Measurements from ENCODE around the gene BABAM2.

The BABAM2 gene

GRCh38 chr2:28346587-28346986 lies 456.1 kb downstream of the BABAM2 start:
- no peaks in the 10 kb centered on the region for H3K79me2 ChIP-seq (ENCODE audit: control insufficient read depth, insufficient read depth, low read length, unreplicated experiment)
- no peak overlapping the region for H3K4me3 ChIP-seq (ENCODE audit: low read depth, low read length)
- H2AFZ ChIP-seq (ENCODE audit: low read length, unreplicated experiment): no peak overlapping the region
- peaks cover 19% of the 10 kb centered on the region for H3K4me1 ChIP-seq (ENCODE audit: control insufficient read depth, insufficient read depth, low read length, unreplicated experiment)
- H3K27ac ChIP-seq (ENCODE audit: low read depth, low read length): no peak overlapping the region
- no peaks in the 10 kb centered on the region for H3K36me3 ChIP-seq (ENCODE audit: insufficient read depth, low read length)
- no peaks in the 10 kb centered on the region for H3K27me3 ChIP-seq (ENCODE audit: insufficient read depth, low read length)

DNA sequence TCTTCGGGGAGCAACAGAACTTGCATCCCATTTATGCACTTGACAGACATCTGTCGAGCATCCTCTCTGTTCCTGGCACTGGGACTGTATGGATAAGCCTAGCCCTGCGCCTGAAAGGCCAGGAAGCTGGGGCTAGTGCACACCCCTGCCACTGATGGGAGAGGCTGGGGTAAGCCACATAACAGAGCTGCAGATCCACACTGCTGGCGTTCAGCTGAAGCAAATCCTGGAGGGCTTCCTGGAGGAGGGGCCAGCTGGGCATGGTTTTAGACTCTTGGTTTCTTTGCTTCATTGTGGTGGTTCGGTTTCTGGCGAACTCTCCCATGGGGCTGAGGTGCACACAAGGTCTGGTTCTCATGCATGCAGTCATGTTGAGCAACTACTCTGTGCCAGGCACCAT lies 456.7 kb downstream of the BABAM2 start:
- H3K36me3 ChIP-seq (ENCODE audit: insufficient read depth, low read length): no peaks in the 10 kb centered on the region
- H3K79me2 ChIP-seq (ENCODE audit: control insufficient read depth, insufficient read depth, low read length, unreplicated experiment): no peaks in the 10 kb centered on the region
- H2AFZ ChIP-seq (ENCODE audit: low read length, unreplicated experiment): no peak overlapping the region
- no peaks in the 10 kb centered on the region for H3K27me3 ChIP-seq (ENCODE audit: insufficient read depth, low read length)
- H3K4me1 ChIP-seq (ENCODE audit: control insufficient read depth, insufficient read depth, low read length, unreplicated experiment): peaks cover 17% of the 10 kb centered on the region
- no peak overlapping the region for H3K4me3 ChIP-seq (ENCODE audit: low read depth, low read length)
- H3K27ac ChIP-seq (ENCODE audit: low read depth, low read length): no peak overlapping the region

DNA sequence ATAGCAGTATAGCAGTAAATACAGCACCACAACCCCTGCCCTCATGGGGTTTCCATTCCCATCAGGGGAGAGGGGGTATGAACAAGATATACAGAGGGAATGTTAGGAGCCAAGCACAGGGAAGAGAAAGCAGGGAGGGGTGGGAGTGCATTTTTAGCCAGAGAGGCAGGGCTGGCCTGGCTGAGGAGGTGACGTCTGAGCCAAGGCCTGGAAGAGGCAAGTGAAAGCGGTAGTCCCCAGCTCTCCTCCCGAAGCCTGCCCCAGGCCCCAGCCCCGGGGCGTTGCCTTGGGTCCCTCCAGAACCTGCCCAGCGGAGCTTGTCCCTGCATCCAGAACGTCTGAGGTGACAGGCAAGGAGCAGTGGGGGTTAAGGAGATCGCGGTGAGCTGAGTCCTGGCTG lies 457.1 kb downstream of the BABAM2 start:
- Histone ChIP-seq H3K4me1 (ENCODE audit: control insufficient read depth, insufficient read depth, low read length, unreplicated experiment) (peaks cover 13% of the 10 kb centered on the region), H3K27me3 (ENCODE audit: insufficient read depth, low read length) (no peaks in the 10 kb centered on the region), H2AFZ (ENCODE audit: low read length, unreplicated experiment) (no peak overlapping the region), H3K4me3 (ENCODE audit: low read depth, low read length) (no peak overlapping the region), H3K79me2 (ENCODE audit: control insufficient read depth, insufficient read depth, low read length, unreplicated experiment) (no peaks in the 10 kb centered on the region), H3K27ac (ENCODE audit: low read depth, low read length) (no peak overlapping the region), H3K36me3 (ENCODE audit: insufficient read depth, low read length) (no peaks in the 10 kb centered on the region)

DNA sequence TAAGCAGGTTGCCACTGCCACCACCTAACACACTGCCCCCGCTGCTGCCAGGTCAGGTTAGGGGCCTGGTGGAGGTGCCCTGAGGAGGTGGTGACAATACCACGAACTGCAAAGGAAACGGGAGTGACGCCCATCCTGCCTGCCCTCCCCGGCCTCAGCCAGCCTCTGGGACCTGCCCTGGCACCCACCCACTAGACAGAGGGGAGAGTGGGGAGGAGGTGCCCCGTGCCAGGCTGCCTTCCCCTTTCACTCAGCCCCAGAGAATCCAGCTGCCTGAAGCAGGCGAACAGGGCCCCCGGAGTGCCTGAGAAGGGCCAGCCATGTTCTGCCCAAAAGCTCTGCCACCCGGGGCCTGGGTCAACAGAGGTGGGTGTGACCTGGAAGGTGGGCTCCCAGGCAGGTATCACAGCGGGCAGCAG lies 457.6 kb downstream of the BABAM2 start:
- H3K4me3 ChIP-seq (ENCODE audit: low read depth, low read length): no peak overlapping the region
- H3K36me3 ChIP-seq (ENCODE audit: insufficient read depth, low read length): no peaks in the 10 kb centered on the region
- H2AFZ ChIP-seq (ENCODE audit: low read length, unreplicated experiment): no peak overlapping the region
- H3K79me2 ChIP-seq (ENCODE audit: control insufficient read depth, insufficient read depth, low read length, unreplicated experiment): no peaks in the 10 kb centered on the region
- no peaks in the 10 kb centered on the region for H3K27me3 ChIP-seq (ENCODE audit: insufficient read depth, low read length)
- H3K4me1 ChIP-seq (ENCODE audit: control insufficient read depth, insufficient read depth, low read length, unreplicated experiment): peaks cover 7% of the 10 kb centered on the region
- H3K27ac ChIP-seq (ENCODE audit: low read depth, low read length): no peak overlapping the region

- Histone ChIP-seq H2AFZ (ENCODE audit: low read length, unreplicated experiment) (no peak overlapping the region), H3K36me3 (ENCODE audit: insufficient read depth, low read length) (no peaks in the 10 kb centered on the region), H3K79me2 (ENCODE audit: control insufficient read depth, insufficient read depth, low read length, unreplicated experiment) (no peaks in the 10 kb centered on the region), H3K27me3 (ENCODE audit: insufficient read depth, low read length) (no peaks in the 10 kb centered on the region), H3K4me1 (ENCODE audit: control insufficient read depth, insufficient read depth, low read length, unreplicated experiment) (peaks cover under 1% of the 10 kb centered on the region), H3K27ac (ENCODE audit: low read depth, low read length) (no peak overlapping the region), H3K4me3 (ENCODE audit: low read depth, low read length) (no peak overlapping the region)
Measured at GRCh38 chr2:28348921-28349320, 458.4 kb downstream of the BABAM2 start.

GRCh38 chr2:28349546-28350165 lies 459.1 kb downstream of the BABAM2 start:
- Histone ChIP-seq H3K27me3 (ENCODE audit: insufficient read depth, low read length) (no peaks in the 10 kb centered on the region), H2AFZ (ENCODE audit: low read length, unreplicated experiment) (no peak overlapping the region), H3K27ac (ENCODE audit: low read depth, low read length) (no peak overlapping the region), H3K79me2 (ENCODE audit: control insufficient read depth, insufficient read depth, low read length, unreplicated experiment) (no peaks in the 10 kb centered on the region), H3K36me3 (ENCODE audit: insufficient read depth, low read length) (no peaks in the 10 kb centered on the region), H3K4me1 (ENCODE audit: control insufficient read depth, insufficient read depth, low read length, unreplicated experiment) (no peaks in the 10 kb centered on the region), H3K4me3 (ENCODE audit: low read depth, low read length) (no peak overlapping the region)

- no peak overlapping the region for H2AFZ ChIP-seq (ENCODE audit: low read length, unreplicated experiment)
- H3K36me3 ChIP-seq (ENCODE audit: insufficient read depth, low read length): no peaks in the 10 kb centered on the region
- H3K27me3 ChIP-seq (ENCODE audit: insufficient read depth, low read length): no peaks in the 10 kb centered on the region
- H3K4me3 ChIP-seq (ENCODE audit: low read depth, low read length): no peak overlapping the region
- H3K4me1 ChIP-seq (ENCODE audit: control insufficient read depth, insufficient read depth, low read length, unreplicated experiment): peaks cover 1% of the 10 kb centered on the region
- H3K27ac ChIP-seq (ENCODE audit: low read depth, low read length): no peak overlapping the region
- no peaks in the 10 kb centered on the region for H3K79me2 ChIP-seq (ENCODE audit: control insufficient read depth, insufficient read depth, low read length, unreplicated experiment)
Measured at GRCh38 chr2:28350196-28350595, 459.7 kb downstream of the BABAM2 start.

GRCh38 chr2:28350791-28351285 lies 460.3 kb downstream of the BABAM2 start:
- Histone ChIP-seq H3K4me3 (ENCODE audit: low read depth, low read length) (no peak overlapping the region), H2AFZ (ENCODE audit: low read length, unreplicated experiment) (no peak overlapping the region), H3K4me1 (ENCODE audit: control insufficient read depth, insufficient read depth, low read length, unreplicated experiment) (peaks cover 8% of the 10 kb centered on the region), H3K79me2 (ENCODE audit: control insufficient read depth, insufficient read depth, low read length, unreplicated experiment) (no peaks in the 10 kb centered on the region), H3K36me3 (ENCODE audit: insufficient read depth, low read length) (no peaks in the 10 kb centered on the region), H3K27me3 (ENCODE audit: insufficient read depth, low read length) (no peaks in the 10 kb centered on the region), H3K27ac (ENCODE audit: low read depth, low read length) (no peak overlapping the region)

GRCh38 chr2:28351621-28352020 lies 461.1 kb downstream of the BABAM2 start:
- Histone ChIP-seq H3K27ac (ENCODE audit: low read depth, low read length) (no peak overlapping the region), H3K27me3 (ENCODE audit: insufficient read depth, low read length) (no peaks in the 10 kb centered on the region), H3K36me3 (ENCODE audit: insufficient read depth, low read length) (no peaks in the 10 kb centered on the region), H2AFZ (ENCODE audit: low read length, unreplicated experiment) (no peak overlapping the region), H3K4me1 (ENCODE audit: control insufficient read depth, insufficient read depth, low read length, unreplicated experiment) (peaks cover 16% of the 10 kb centered on the region), H3K4me3 (ENCODE audit: low read depth, low read length) (no peak overlapping the region), H3K79me2 (ENCODE audit: control insufficient read depth, insufficient read depth, low read length, unreplicated experiment) (no peaks in the 10 kb centered on the region)

DNA sequence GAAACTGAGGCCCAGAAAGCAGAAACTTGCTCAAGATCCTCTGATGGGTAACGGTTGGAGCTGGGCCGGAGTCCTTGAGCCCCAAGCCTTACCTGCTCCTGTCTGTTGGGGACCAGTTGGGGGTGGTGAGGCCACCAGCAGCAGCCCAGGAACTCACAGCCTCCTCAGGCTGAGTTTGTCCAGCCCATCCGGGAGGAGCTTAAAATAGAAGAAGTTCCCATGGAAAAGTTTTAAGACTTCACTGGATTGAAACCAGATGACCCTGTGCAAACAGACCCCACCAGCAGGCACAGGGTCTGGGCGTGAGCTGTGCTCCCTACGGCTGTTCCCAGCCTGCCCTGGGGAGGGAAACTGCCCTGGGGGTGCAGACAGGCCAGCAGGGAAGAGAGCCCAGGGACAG lies 461.6 kb downstream of the BABAM2 start:
- Histone ChIP-seq H3K4me1 (ENCODE audit: control insufficient read depth, insufficient read depth, low read length, unreplicated experiment) (peaks cover 18% of the 10 kb centered on the region), H3K79me2 (ENCODE audit: control insufficient read depth, insufficient read depth, low read length, unreplicated experiment) (no peaks in the 10 kb centered on the region), H2AFZ (ENCODE audit: low read length, unreplicated experiment) (no peak overlapping the region), H3K27me3 (ENCODE audit: insufficient read depth, low read length) (no peaks in the 10 kb centered on the region), H3K36me3 (ENCODE audit: insufficient read depth, low read length) (no peaks in the 10 kb centered on the region), H3K27ac (ENCODE audit: low read depth, low read length) (no peak overlapping the region), H3K4me3 (ENCODE audit: low read depth, low read length) (no peak overlapping the region)

- H3K36me3 ChIP-seq (ENCODE audit: insufficient read depth, low read length): no peaks in the 10 kb centered on the region
- H2AFZ ChIP-seq (ENCODE audit: low read length, unreplicated experiment): no peak overlapping the region
- peaks cover 18% of the 10 kb centered on the region for H3K4me1 ChIP-seq (ENCODE audit: control insufficient read depth, insufficient read depth, low read length, unreplicated experiment)
- H3K27ac ChIP-seq (ENCODE audit: low read depth, low read length): no peak overlapping the region
- H3K79me2 ChIP-seq (ENCODE audit: control insufficient read depth, insufficient read depth, low read length, unreplicated experiment): no peaks in the 10 kb centered on the region
- no peak overlapping the region for H3K4me3 ChIP-seq (ENCODE audit: low read depth, low read length)
- no peaks in the 10 kb centered on the region for H3K27me3 ChIP-seq (ENCODE audit: insufficient read depth, low read length)
Measured at GRCh38 chr2:28352610-28353195, 462.2 kb downstream of the BABAM2 start.
